H9 (cell line): ENCODE measurements around the gene GPC6. TPM values are rescaled to one million over a fixed set of nuclear protein-coding genes. Genes with fewer than 3 reads are reported as not detected.

ENCODE experiments used
- DNase-seq: peaks from one replicate; pipeline ENCODE4 v3.0.0-alpha.2; 2017
- H2AFZ ChIP-seq: one replicate; pipeline ENCODE4 v1.6.1; 2013; ENCODE audit warnings: mild to moderate bottlenecking, low read length, control low read depth, moderate library complexity
- H2AK5ac ChIP-seq: 2 replicates; pipeline ENCODE4 v1.6.1; 2013; ENCODE audit warnings: low read length, control low read depth, mixed read lengths; ENCODE audit not compliant: insufficient read length
- H2BK120ac ChIP-seq: one replicate; pipeline ENCODE4 v1.6.1; 2013; ENCODE audit warnings: low read depth, mild to moderate bottlenecking, low read length, control low read depth, inconsistent platforms; ENCODE audit not compliant: poor library complexity, severe bottlenecking
- H2BK12ac ChIP-seq: 2 replicates; pipeline ENCODE4 v1.6.1; 2013; ENCODE audit warnings: low read length, control low read depth, mixed read lengths, low read depth; ENCODE audit not compliant: insufficient read length
- H2BK15ac ChIP-seq: 2 replicates; pipeline ENCODE4 v1.6.1; 2013; ENCODE audit warnings: low read depth, low read length, control low read depth
- H2BK20ac ChIP-seq: one replicate; pipeline ENCODE4 v1.6.1; 2013; ENCODE audit warnings: low read depth, mild to moderate bottlenecking, low read length, control low read depth, inconsistent platforms; ENCODE audit not compliant: poor library complexity, severe bottlenecking
- H2BK5ac ChIP-seq: 2 replicates; pipeline ENCODE4 v1.6.1; 2013; ENCODE audit warnings: low read length, control low read depth, mixed read lengths; ENCODE audit not compliant: insufficient read length
- H3K14ac ChIP-seq: 2 replicates; pipeline ENCODE4 v1.6.1; 2013; ENCODE audit warnings: low read length, control low read depth; ENCODE audit not compliant: insufficient read depth
- H3K18ac ChIP-seq: 2 replicates; pipeline ENCODE4 v1.6.1; 2013; ENCODE audit warnings: low read depth, mild to moderate bottlenecking, mixed read lengths, low read length, control low read depth; ENCODE audit not compliant: insufficient read length
- H3K23ac ChIP-seq: 2 replicates; pipeline ENCODE4 v1.6.1; 2013; ENCODE audit warnings: low read length, control low read depth, mixed read lengths, low read depth; ENCODE audit not compliant: insufficient read length
- H3K23me2 ChIP-seq: 2 replicates; pipeline ENCODE4 v1.6.1; 2013; ENCODE audit warnings: low read depth, mild to moderate bottlenecking, mixed read lengths, low read length, control low read depth; ENCODE audit not compliant: insufficient read length, poor library complexity, severe bottlenecking
- H3K27ac ChIP-seq: 2 replicates; pipeline ENCODE4 v1.5.1; 2013; ENCODE audit warnings: low read length, control low read depth, mixed read lengths, low read depth; ENCODE audit not compliant: insufficient read length
- H3K27me3 ChIP-seq: 2 replicates; pipeline ENCODE4 v1.6.1; 2013; ENCODE audit warnings: low read length, control low read depth, inconsistent platforms; ENCODE audit not compliant: insufficient read depth
- H3K4ac ChIP-seq: 2 replicates; pipeline ENCODE4 v1.6.1; 2013; ENCODE audit warnings: low read depth, mild to moderate bottlenecking, control low read depth, inconsistent platforms, low read length, moderate library complexity
- H3K4me1 ChIP-seq: 2 replicates; pipeline ENCODE4 v1.6.1; 2013; ENCODE audit warnings: low read length, control low read depth, inconsistent platforms; ENCODE audit not compliant: insufficient read depth
- H3K4me2 ChIP-seq: 2 replicates; pipeline ENCODE4 v1.6.1; 2013; ENCODE audit warnings: low read length, control low read depth, mixed read lengths; ENCODE audit not compliant: insufficient read length, insufficient read depth
- H3K56ac ChIP-seq: 2 replicates; pipeline ENCODE4 v1.6.1; 2013; ENCODE audit warnings: low read depth, mild to moderate bottlenecking, mixed read lengths, low read length, control low read depth; ENCODE audit not compliant: insufficient read length
- H3K79me1 ChIP-seq: 2 replicates; pipeline ENCODE4 v1.6.1; 2013; ENCODE audit warnings: low read depth, mild to moderate bottlenecking, moderate library complexity, low read length, control low read depth, inconsistent platforms; ENCODE audit not compliant: insufficient read depth, poor library complexity, severe bottlenecking
- H3K79me2 ChIP-seq: 2 replicates; pipeline ENCODE4 v1.6.1; 2013; ENCODE audit warnings: low read length, control low read depth, inconsistent platforms; ENCODE audit not compliant: insufficient read depth
- H3K9ac ChIP-seq: 2 replicates; pipeline ENCODE4 v1.6.1; 2013; ENCODE audit warnings: low read length, control low read depth, mixed read lengths; ENCODE audit not compliant: insufficient read length; ENCODE audit errors: extremely low read depth
- H3K9me3 ChIP-seq: one replicate; pipeline ENCODE4 v1.6.1; 2013; ENCODE audit warnings: low read depth, low read length, inconsistent platforms; ENCODE audit not compliant: control insufficient read depth
- H3T11ph ChIP-seq: one replicate; pipeline ENCODE4 v1.6.1; 2013; ENCODE audit warnings: mild to moderate bottlenecking, low read length, control low read depth, inconsistent platforms
- H4K20me1 ChIP-seq: one replicate; pipeline ENCODE4 v1.6.1; 2013; ENCODE audit not compliant: control insufficient read depth, insufficient read length, insufficient read depth
- H4K5ac ChIP-seq: 2 replicates; pipeline ENCODE4 v1.6.1; 2013; ENCODE audit warnings: low read depth, mild to moderate bottlenecking, mixed read lengths, low read length, control low read depth; ENCODE audit not compliant: insufficient read length
- H4K8ac ChIP-seq: replicated peaks from 2 replicates; pipeline ENCODE4 v1.6.1; 2013; ENCODE audit warnings: low read length, control low read depth, mixed read lengths, low read depth; ENCODE audit not compliant: insufficient read length
- H4K91ac ChIP-seq: 2 replicates; pipeline ENCODE4 v1.6.1; 2013; ENCODE audit warnings: low read depth, mild to moderate bottlenecking, moderate library complexity, mixed read lengths, low read length, control low read depth; ENCODE audit not compliant: insufficient read length
- H3K27ac Mint-ChIP-seq, 3 experiments: 2 replicates in 2 of 3; 3 replicates in 1 of 3; pipeline ENCODE4 v1.8.0; 2020 to 2021; ENCODE audit warnings: mixed read lengths in 3 of 3, mild to moderate bottlenecking in 1 of 3, moderate library complexity in 1 of 3
- H3K27me3 Mint-ChIP-seq: 2 replicates; pipeline ENCODE4 v1.8.0; 2021; ENCODE audit warnings: low read depth, mild to moderate bottlenecking, moderate library complexity, mixed read lengths
- H3K36me3 Mint-ChIP-seq, 3 experiments: 2 replicates in 2 of 3; 3 replicates in 1 of 3; pipeline ENCODE4 v1.8.0; 2020 to 2021; ENCODE audit warnings: low read depth in 3 of 3, mixed read lengths in 3 of 3; ENCODE audit not compliant: insufficient read depth in 1 of 3
- H3K4me1 Mint-ChIP-seq, 2 experiments: 2 replicates each; pipeline ENCODE4 v1.8.0; 2020; ENCODE audit warnings: mixed read lengths in 2 of 2
- H3K4me3 Mint-ChIP-seq, 2 experiments: 2 replicates in 1 of 2; 3 replicates in 1 of 2; pipeline ENCODE4 v1.8.0; 2020 to 2021; ENCODE audit warnings: mild to moderate bottlenecking in 2 of 2, mixed read lengths in 2 of 2, moderate library complexity in 1 of 2
- H3K9me3 Mint-ChIP-seq, 2 experiments: 2 replicates in 1 of 2; 3 replicates in 1 of 2; pipeline ENCODE4 v1.8.0; 2020; ENCODE audit warnings: mild to moderate bottlenecking in 2 of 2, mixed read lengths in 2 of 2, moderate library complexity in 1 of 2
- WGBS: extraction: QIAGEN DNeasy Blood & Tissue Kit; methylation state at CpG from one replicate; pipeline ENCODE4 v1.1.7; 2013; ENCODE audit warnings: missing lambda C conversion rate, low lambda C conversion rate, mixed read lengths; ENCODE audit not compliant: insufficient read length; ENCODE audit errors: extremely low coverage; 5-methylcytosine and 5-hydroxymethylcytosine counted together
- total RNA-seq: library from RNA; stranded (reverse); gene quantifications from 2 replicates; pipeline ENCODE4 v1.2.1, GENCODE V29; 2021
- TF ChIP-seq, protein P1 (sequence below): fragments of 200-600 bp; sonication (generic); conservative IDR thresholded peaks from 3 replicates; pipeline ENCODE4 v1.8.0; 2021; ENCODE audit warnings: antibody characterized with exemption, mild to moderate bottlenecking

The GPC6 gene
- total RNA-seq, 1 experiment from 2014 or later: 15.6 TPM

DNA sequence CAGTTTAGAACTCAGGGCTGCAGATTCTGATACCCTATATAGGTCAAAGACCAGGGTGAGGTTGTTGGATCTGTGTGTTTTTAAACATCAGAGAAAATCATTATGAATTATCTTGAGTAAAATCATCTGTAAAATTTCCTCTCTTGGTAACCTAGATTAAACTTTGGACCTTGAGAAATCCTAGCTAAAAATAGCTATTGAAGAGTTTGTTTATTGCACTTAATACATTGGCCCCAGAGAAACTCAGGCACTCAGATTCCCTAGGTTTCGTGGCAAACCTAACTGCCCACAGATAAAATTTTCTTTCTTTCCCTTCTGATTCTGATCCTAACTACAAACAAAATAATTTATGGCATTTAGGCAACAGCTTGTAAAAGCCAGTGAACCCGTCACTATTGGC lies 102.3 kb downstream of the GPC6 start:
- Histone ChIP-seq H2BK15ac (no peak overlapping the region), H3K79me2 (peaks cover 4% of the 10 kb centered on the region; the same call in 1 of the 2 replicates), H4K20me1 (no peaks in the 10 kb centered on the region), H3K4me2 (no peak overlapping the region), H2BK5ac (no peak overlapping the region), H3K14ac (no peak overlapping the region), H3T11ph (no peak overlapping the region), H2BK12ac (no peak overlapping the region), H3K56ac (no peak overlapping the region), H4K5ac (no peak overlapping the region), H3K9ac (no peak overlapping the region), H3K27me3 (no peaks in the 10 kb centered on the region), H2BK20ac (no peak overlapping the region), H3K9me3 (no peaks in the 10 kb centered on the region), H3K79me1 (peaks cover 4% of the 10 kb centered on the region), H2BK120ac (no peak overlapping the region), H3K4me1 (peaks cover 3% of the 10 kb centered on the region; the same call in 1 of the 2 replicates), H2AFZ (no peak overlapping the region), H4K91ac (no peak overlapping the region), H3K23ac (no peak overlapping the region), H3K4ac (no peak overlapping the region), H3K18ac (no peak overlapping the region), H4K8ac (no peak overlapping the region), H3K27ac (no peak overlapping the region), H3K23me2 (no peaks in the 10 kb centered on the region), H2AK5ac (no peak overlapping the region)
- no peaks in the 10 kb centered on the region for H3K9me3 Mint-ChIP-seq
- TF ChIP-seq, protein P1, sequence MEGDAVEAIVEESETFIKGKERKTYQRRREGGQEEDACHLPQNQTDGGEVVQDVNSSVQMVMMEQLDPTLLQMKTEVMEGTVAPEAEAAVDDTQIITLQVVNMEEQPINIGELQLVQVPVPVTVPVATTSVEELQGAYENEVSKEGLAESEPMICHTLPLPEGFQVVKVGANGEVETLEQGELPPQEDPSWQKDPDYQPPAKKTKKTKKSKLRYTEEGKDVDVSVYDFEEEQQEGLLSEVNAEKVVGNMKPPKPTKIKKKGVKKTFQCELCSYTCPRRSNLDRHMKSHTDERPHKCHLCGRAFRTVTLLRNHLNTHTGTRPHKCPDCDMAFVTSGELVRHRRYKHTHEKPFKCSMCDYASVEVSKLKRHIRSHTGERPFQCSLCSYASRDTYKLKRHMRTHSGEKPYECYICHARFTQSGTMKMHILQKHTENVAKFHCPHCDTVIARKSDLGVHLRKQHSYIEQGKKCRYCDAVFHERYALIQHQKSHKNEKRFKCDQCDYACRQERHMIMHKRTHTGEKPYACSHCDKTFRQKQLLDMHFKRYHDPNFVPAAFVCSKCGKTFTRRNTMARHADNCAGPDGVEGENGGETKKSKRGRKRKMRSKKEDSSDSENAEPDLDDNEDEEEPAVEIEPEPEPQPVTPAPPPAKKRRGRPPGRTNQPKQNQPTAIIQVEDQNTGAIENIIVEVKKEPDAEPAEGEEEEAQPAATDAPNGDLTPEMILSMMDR: no peak
- H3K4me3 Mint-ChIP-seq: no peak overlapping the region
- H3K27ac Mint-ChIP-seq: no peak overlapping the region; a peak in 1 of 7 replicates
- no peaks in the 10 kb centered on the region for H3K36me3 Mint-ChIP-seq
- no CpG with 5 or more reads among the region's 2 CpGs for WGBS
- peaks cover 33 to 34% of the 10 kb centered on the region in 2 experiments for H3K4me1 Mint-ChIP-seq
- no peaks in the 10 kb centered on the region for H3K27me3 Mint-ChIP-seq
- DNase-seq: no peak
